ENCODE results near the gene USP37.
"Not testable (repeated sequence)": the region's sequence is repeated elsewhere in the genome, so short reads cannot be mapped to it uniquely, and the experiment has no call there.

USP37 gene

DNA sequence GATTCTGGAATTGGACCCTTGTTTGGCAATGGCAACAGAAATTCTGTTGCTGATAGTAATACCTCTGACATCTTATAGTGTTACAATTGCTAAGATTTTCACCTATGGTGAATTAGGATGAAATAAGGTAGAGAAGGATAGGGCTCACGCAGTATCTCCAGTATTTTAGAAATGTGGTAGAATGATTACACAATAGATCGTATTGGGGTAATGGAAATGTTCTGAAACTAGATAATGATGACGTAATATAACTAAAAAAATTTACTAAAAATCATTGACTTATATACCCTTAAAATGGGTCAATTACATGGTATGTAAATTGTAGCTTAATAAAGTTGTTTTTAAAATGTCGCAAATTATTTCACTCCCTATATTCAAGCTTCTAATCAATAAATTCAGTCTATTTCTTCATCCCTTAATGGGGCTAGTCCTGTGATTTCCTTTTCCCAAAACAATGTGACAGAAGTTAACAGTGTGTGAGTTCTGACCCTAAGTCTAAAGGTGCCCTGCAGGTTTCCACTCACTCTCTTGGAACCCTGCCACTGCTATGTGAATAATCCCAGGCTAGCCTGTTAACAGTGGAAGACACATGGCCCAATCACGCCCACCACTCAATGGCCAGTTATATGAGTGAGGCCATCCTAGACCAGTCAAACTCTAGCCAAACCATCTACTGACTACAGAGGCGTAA, 31.2 kb downstream of the USP37 start:
- H2AFZ ChIP-seq (ENCODE audit: low read length): no peak overlapping the region
- no peaks in the 10 kb centered on the region for H3K9me2 ChIP-seq (replicated peaks; ENCODE audit: low read depth, low read length)
- H3K36me3 ChIP-seq (ENCODE audit: insufficient read depth, low read length): peaks cover 91% of the 10 kb centered on the region; the same call in 1 of the 2 replicates
- H3K79me2 ChIP-seq (ENCODE audit: insufficient read depth, low read length): no peaks in the 10 kb centered on the region
- no peak overlapping the region for H3K4me2 ChIP-seq (ENCODE audit: low read depth, low read length, poor library complexity, severe bottlenecking)
- no peaks in the 10 kb centered on the region for H4K20me1 ChIP-seq (ENCODE audit: insufficient read depth, low read length, poor library complexity, severe bottlenecking)
- H3K27me3 ChIP-seq (ENCODE audit: insufficient read depth, low read length, poor library complexity, severe bottlenecking): no peaks in the 10 kb centered on the region
- H3K9me3 ChIP-seq (ENCODE audit: insufficient read depth, low read depth, low read length): no peaks in the 10 kb centered on the region
- no peak overlapping the region for H3K9ac ChIP-seq (ENCODE audit: low read depth, low read length, poor library complexity, severe bottlenecking)
- TF ChIP-seq, protein P1, sequence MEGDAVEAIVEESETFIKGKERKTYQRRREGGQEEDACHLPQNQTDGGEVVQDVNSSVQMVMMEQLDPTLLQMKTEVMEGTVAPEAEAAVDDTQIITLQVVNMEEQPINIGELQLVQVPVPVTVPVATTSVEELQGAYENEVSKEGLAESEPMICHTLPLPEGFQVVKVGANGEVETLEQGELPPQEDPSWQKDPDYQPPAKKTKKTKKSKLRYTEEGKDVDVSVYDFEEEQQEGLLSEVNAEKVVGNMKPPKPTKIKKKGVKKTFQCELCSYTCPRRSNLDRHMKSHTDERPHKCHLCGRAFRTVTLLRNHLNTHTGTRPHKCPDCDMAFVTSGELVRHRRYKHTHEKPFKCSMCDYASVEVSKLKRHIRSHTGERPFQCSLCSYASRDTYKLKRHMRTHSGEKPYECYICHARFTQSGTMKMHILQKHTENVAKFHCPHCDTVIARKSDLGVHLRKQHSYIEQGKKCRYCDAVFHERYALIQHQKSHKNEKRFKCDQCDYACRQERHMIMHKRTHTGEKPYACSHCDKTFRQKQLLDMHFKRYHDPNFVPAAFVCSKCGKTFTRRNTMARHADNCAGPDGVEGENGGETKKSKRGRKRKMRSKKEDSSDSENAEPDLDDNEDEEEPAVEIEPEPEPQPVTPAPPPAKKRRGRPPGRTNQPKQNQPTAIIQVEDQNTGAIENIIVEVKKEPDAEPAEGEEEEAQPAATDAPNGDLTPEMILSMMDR (conservative IDR thresholded peaks at IDR 0.05; ENCODE audit: low read length): no peak
- no peak for TF ChIP-seq EZH2phosphoT487 (IDR thresholded peaks at IDR 0.05; ENCODE audit: borderline replicate concordance)
- no peaks in the 10 kb centered on the region for H3F3A ChIP-seq (ENCODE audit: low read depth)
- no peak overlapping the region for H3K4me3 ChIP-seq (ENCODE audit: low read length, poor library complexity, severe bottlenecking)
- no peaks in the 10 kb centered on the region for H3K4me1 ChIP-seq (ENCODE audit: insufficient read depth, low read length, poor library complexity, severe bottlenecking)

- Histone ChIP-seq H3K36me3 (ENCODE audit: insufficient read depth, low read length) (peaks cover 91% of the 10 kb centered on the region), H3K4me3 (ENCODE audit: low read length, poor library complexity, severe bottlenecking) (no peak overlapping the region), H2AFZ (ENCODE audit: low read length) (no peak overlapping the region), H3K4me2 (ENCODE audit: low read depth, low read length, poor library complexity, severe bottlenecking) (no peak overlapping the region), H3K4me1 (ENCODE audit: insufficient read depth, low read length, poor library complexity, severe bottlenecking) (no peaks in the 10 kb centered on the region), H3K9ac (ENCODE audit: low read depth, low read length, poor library complexity, severe bottlenecking) (no peak overlapping the region), H3K9me3 (ENCODE audit: insufficient read depth, low read depth, low read length) (no peaks in the 10 kb centered on the region), H3K27me3 (ENCODE audit: insufficient read depth, low read length, poor library complexity, severe bottlenecking) (no peaks in the 10 kb centered on the region), H3K79me2 (ENCODE audit: insufficient read depth, low read length) (no peaks in the 10 kb centered on the region), H3K9me2 (replicated peaks; ENCODE audit: low read depth, low read length) (no peaks in the 10 kb centered on the region), H4K20me1 (ENCODE audit: insufficient read depth, low read length, poor library complexity, severe bottlenecking) (no peaks in the 10 kb centered on the region), H3F3A (ENCODE audit: low read depth) (no peaks in the 10 kb centered on the region)
- TF ChIP-seq, protein P1 (conservative IDR thresholded peaks at IDR 0.05; ENCODE audit: low read length): no peak
- TF ChIP-seq EZH2phosphoT487 (IDR thresholded peaks at IDR 0.05; ENCODE audit: borderline replicate concordance): no peak
Observed at GRCh38 chr2:218529990-218530389, 38.2 kb downstream of the USP37 start.

- H4K20me1 ChIP-seq (ENCODE audit: insufficient read depth, low read length, poor library complexity, severe bottlenecking); H3K4me1 ChIP-seq (ENCODE audit: insufficient read depth, low read length, poor library complexity, severe bottlenecking); H3K27me3 ChIP-seq (ENCODE audit: insufficient read depth, low read length, poor library complexity, severe bottlenecking); H3K4me3 ChIP-seq (ENCODE audit: low read length, poor library complexity, severe bottlenecking); H3K9me2 ChIP-seq (replicated peaks; ENCODE audit: low read depth, low read length); H3K79me2 ChIP-seq (ENCODE audit: insufficient read depth, low read length); H3K9ac ChIP-seq (ENCODE audit: low read depth, low read length, poor library complexity, severe bottlenecking); H2AFZ ChIP-seq (ENCODE audit: low read length); H3K4me2 ChIP-seq (ENCODE audit: low read depth, low read length, poor library complexity, severe bottlenecking); H3F3A ChIP-seq (ENCODE audit: low read depth): not testable (repeated sequence)
- Histone ChIP-seq H3K36me3 (ENCODE audit: insufficient read depth, low read length) (peaks cover 92% of the 10 kb centered on the region), H3K9me3 (ENCODE audit: insufficient read depth, low read depth, low read length) (peaks cover 12% of the 10 kb centered on the region)
Observed at GRCh38 chr2:218528409-218528808, 39.7 kb downstream of the USP37 start.

DNA sequence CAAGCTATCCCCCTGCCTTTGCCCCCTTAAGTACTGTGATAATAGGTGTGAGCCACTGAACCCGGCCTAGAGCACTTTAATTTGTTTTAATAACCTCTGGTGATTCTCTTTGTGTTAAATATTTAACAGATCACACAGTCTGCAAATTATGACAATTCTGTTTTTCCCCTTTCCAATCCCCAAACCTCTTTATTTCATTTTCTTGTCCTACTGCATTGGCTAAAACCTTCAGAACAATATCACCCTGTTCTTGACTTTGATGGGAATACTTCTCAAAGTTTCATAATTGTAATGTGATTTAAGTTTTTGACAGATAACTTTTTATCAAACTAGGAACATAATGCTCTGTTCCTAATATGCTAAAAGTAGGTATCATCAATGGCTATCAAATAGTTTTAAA, 44.5 kb downstream of the USP37 start:
- H3K9me2 ChIP-seq (replicated peaks; ENCODE audit: low read depth, low read length): no peaks in the 10 kb centered on the region
- TF ChIP-seq, protein P1 (conservative IDR thresholded peaks at IDR 0.05; ENCODE audit: low read length): no peak
- TF ChIP-seq EZH2phosphoT487 (IDR thresholded peaks at IDR 0.05; ENCODE audit: borderline replicate concordance): no peak
- no peaks in the 10 kb centered on the region for H3K79me2 ChIP-seq (ENCODE audit: insufficient read depth, low read length)
- H3K4me2 ChIP-seq (ENCODE audit: low read depth, low read length, poor library complexity, severe bottlenecking): no peak overlapping the region
- H4K20me1 ChIP-seq (ENCODE audit: insufficient read depth, low read length, poor library complexity, severe bottlenecking): no peaks in the 10 kb centered on the region
- no peak overlapping the region for H3K4me3 ChIP-seq (ENCODE audit: low read length, poor library complexity, severe bottlenecking)
- peaks cover 81% of the 10 kb centered on the region for H3K36me3 ChIP-seq (ENCODE audit: insufficient read depth, low read length)
- H2AFZ ChIP-seq (ENCODE audit: low read length): no peak overlapping the region
- H3K27me3 ChIP-seq (ENCODE audit: insufficient read depth, low read length, poor library complexity, severe bottlenecking): no peaks in the 10 kb centered on the region
- no peaks in the 10 kb centered on the region for H3F3A ChIP-seq (ENCODE audit: low read depth)
- H3K4me1 ChIP-seq (ENCODE audit: insufficient read depth, low read length, poor library complexity, severe bottlenecking): no peaks in the 10 kb centered on the region
- H3K9me3 ChIP-seq (ENCODE audit: insufficient read depth, low read depth, low read length): peaks cover 12% of the 10 kb centered on the region
- H3K9ac ChIP-seq (ENCODE audit: low read depth, low read length, poor library complexity, severe bottlenecking): no peak overlapping the region

Measured in Loucy (cell line).